ENCODE data around the gene LIAS. TPM values are rescaled to one million over a fixed set of nuclear protein-coding genes. Genes with fewer than 3 reads are reported as not detected.

LIAS gene
- total and polyA plus RNA-seq, 2 of the 13 experiments (the other 11 are each of a cell fraction or from before 2014, with no cell fraction given), result 16.0 to 16.6 TPM

DNA sequence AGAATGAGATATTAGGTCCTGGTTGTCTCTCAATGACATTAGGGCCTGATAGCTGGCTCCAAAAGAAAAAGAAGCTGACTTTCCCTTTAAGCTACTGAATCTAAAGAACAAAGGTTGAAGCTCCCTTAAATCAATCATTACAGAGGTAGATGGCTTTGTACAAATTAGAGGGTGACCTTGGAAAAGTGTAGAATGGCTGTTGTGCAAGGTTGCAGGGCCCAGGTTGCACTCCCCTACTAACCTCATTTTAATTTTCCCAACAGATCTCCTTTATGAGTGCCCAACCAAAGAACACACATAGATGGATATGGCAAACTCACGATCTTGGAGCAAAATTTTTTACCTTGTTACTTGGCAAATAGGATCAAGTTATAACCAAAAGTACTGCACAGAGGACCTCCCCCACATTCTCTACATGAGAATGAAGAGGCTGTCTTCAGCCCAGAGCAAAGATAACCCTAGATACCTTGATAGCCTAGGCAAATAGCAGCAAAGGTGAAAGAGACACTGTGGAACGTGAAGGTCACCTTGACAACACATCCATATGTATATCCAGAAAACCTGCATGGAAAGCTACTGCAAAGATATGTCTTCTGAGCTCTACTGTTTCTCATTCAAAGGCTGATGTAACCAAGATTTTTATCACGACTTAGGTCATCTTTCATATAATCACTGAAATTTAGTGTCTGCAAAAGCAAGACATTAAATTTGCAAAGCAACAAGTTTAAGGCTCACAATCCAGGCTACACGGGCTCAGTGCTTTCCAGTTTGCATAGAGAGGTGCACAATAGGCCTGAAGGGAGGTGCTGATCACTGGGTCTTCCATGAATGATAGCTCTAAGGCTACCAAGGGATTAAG lies 29.2 kb upstream of the LIAS start (continued):
- TF ChIP-seq, protein P1, sequence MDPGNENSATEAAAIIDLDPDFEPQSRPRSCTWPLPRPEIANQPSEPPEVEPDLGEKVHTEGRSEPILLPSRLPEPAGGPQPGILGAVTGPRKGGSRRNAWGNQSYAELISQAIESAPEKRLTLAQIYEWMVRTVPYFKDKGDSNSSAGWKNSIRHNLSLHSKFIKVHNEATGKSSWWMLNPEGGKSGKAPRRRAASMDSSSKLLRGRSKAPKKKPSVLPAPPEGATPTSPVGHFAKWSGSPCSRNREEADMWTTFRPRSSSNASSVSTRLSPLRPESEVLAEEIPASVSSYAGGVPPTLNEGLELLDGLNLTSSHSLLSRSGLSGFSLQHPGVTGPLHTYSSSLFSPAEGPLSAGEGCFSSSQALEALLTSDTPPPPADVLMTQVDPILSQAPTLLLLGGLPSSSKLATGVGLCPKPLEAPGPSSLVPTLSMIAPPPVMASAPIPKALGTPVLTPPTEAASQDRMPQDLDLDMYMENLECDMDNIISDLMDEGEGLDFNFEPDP (CRISPR knock-in tag; conservative IDR thresholded peaks at IDR 0.05), result no peak
- TF ChIP-seq CREB1 (IDR thresholded peaks at IDR 0.05) (no peak), CREB1 (CRISPR knock-in tag; IDR thresholded peaks at IDR 0.05) (peak; percentile 19; the same call in 1 of the 2 replicates), ZNF468 (CRISPR knock-in tag; IDR thresholded peaks at IDR 0.05) (no peak), ZNF350 (CRISPR knock-in tag; IDR thresholded peaks at IDR 0.05; ENCODE audit: borderline replicate concordance, low read depth) (no peak), RBM39 (IDR thresholded peaks at IDR 0.05; ENCODE audit: low read depth, low read length, poor library complexity, severe bottlenecking) (no peak), RORA (CRISPR knock-in tag; IDR thresholded peaks at IDR 0.05) (no peak), KAT8 (CRISPR knock-in tag; IDR thresholded peaks at IDR 0.05) (no peak; the same call in 1 of the 2 replicates), MXI1 (IDR thresholded peaks at IDR 0.05; ENCODE audit: borderline replicate concordance, low read depth, low read length) (no peak), HDAC6 (IDR thresholded peaks at IDR 0.05; ENCODE audit: low read depth, low read length) (no peak), ZNF430 (CRISPR knock-in tag; IDR thresholded peaks at IDR 0.05) (no peak), JUND (CRISPR knock-in tag; IDR thresholded peaks at IDR 0.05) (no peak), SP4 (CRISPR knock-in tag; IDR thresholded peaks at IDR 0.05) (no peak), ZFYVE20 (CRISPR knock-in tag; IDR thresholded peaks at IDR 0.05; ENCODE audit: borderline replicate concordance, low read depth) (no peak), ELF3 (CRISPR knock-in tag; IDR thresholded peaks at IDR 0.05) (no peak), ZEB1 (IDR thresholded peaks at IDR 0.05; ENCODE audit: insufficient replicate concordance, low read depth) (no peak), ZNF652 (CRISPR knock-in tag; IDR thresholded peaks at IDR 0.05; ENCODE audit: borderline replicate concordance, low read depth) (no peak), RARG (CRISPR knock-in tag; IDR thresholded peaks at IDR 0.05; ENCODE audit: low read depth) (no peak), ZIK1 (CRISPR knock-in tag; IDR thresholded peaks at IDR 0.05; ENCODE audit: borderline replicate concordance, low read depth) (no peak)
- TF ChIP-seq, protein P2, sequence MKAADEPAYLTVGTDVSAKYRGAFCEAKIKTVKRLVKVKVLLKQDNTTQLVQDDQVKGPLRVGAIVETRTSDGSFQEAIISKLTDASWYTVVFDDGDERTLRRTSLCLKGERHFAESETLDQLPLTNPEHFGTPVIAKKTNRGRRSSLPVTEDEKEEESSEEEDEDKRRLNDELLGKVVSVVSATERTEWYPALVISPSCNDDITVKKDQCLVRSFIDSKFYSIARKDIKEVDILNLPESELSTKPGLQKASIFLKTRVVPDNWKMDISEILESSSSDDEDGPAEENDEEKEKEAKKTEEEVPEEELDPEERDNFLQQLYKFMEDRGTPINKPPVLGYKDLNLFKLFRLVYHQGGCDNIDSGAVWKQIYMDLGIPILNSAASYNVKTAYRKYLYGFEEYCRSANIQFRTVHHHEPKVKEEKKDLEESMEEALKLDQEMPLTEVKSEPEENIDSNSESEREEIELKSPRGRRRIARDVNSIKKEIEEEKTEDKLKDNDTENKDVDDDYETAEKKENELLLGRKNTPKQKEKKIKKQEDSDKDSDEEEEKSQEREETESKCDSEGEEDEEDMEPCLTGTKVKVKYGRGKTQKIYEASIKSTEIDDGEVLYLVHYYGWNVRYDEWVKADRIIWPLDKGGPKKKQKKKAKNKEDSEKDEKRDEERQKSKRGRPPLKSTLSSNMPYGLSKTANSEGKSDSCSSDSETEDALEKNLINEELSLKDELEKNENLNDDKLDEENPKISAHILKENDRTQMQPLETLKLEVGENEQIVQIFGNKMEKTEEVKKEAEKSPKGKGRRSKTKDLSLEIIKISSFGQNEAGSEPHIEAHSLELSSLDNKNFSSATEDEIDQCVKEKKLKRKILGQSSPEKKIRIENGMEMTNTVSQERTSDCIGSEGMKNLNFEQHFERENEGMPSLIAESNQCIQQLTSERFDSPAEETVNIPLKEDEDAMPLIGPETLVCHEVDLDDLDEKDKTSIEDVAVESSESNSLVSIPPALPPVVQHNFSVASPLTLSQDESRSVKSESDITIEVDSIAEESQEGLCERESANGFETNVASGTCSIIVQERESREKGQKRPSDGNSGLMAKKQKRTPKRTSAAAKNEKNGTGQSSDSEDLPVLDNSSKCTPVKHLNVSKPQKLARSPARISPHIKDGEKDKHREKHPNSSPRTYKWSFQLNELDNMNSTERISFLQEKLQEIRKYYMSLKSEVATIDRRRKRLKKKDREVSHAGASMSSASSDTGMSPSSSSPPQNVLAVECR (CRISPR knock-in tag; IDR thresholded peaks at IDR 0.05; ENCODE audit: borderline replicate concordance), result peak; percentile 51; the same call in 1 of the 2 replicates
- TF ChIP-seq, protein P3, sequence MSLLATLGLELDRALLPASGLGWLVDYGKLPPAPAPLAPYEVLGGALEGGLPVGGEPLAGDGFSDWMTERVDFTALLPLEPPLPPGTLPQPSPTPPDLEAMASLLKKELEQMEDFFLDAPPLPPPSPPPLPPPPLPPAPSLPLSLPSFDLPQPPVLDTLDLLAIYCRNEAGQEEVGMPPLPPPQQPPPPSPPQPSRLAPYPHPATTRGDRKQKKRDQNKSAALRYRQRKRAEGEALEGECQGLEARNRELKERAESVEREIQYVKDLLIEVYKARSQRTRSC (CRISPR knock-in tag; IDR thresholded peaks at IDR 0.05; ENCODE audit: low read depth), result no peak
- TF ChIP-seq, protein P4, sequence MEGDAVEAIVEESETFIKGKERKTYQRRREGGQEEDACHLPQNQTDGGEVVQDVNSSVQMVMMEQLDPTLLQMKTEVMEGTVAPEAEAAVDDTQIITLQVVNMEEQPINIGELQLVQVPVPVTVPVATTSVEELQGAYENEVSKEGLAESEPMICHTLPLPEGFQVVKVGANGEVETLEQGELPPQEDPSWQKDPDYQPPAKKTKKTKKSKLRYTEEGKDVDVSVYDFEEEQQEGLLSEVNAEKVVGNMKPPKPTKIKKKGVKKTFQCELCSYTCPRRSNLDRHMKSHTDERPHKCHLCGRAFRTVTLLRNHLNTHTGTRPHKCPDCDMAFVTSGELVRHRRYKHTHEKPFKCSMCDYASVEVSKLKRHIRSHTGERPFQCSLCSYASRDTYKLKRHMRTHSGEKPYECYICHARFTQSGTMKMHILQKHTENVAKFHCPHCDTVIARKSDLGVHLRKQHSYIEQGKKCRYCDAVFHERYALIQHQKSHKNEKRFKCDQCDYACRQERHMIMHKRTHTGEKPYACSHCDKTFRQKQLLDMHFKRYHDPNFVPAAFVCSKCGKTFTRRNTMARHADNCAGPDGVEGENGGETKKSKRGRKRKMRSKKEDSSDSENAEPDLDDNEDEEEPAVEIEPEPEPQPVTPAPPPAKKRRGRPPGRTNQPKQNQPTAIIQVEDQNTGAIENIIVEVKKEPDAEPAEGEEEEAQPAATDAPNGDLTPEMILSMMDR (CRISPR knock-in tag; IDR thresholded peaks at IDR 0.05), result no peak

Measured in HepG2 (cell line).